DOHH2 (cell line): ENCODE data around the gene MED25.

Source experiments
- H3F3A ChIP-seq: fragments of 200-600 bp; sonication (generic), shearing (Covaris generic); 2 replicates; pipeline ENCODE4 v1.6.0; 2016; ENCODE audit warnings: antibody characterized with exemption, mild to moderate bottlenecking; ENCODE audit not compliant: control insufficient read depth, insufficient read depth
- H3K27ac ChIP-seq: fragments of 200-600 bp; sonication (generic); 2 replicates; pipeline ENCODE4 v1.5.1; 2014; ENCODE audit warnings: low read depth, mild to moderate bottlenecking, low read length, moderate library complexity
- H3K27me3 ChIP-seq: fragments of 200-600 bp; sonication (generic); 2 replicates; pipeline ENCODE4 v1.6.1; 2014; ENCODE audit warnings: mild to moderate bottlenecking, low read length, mixed read lengths; ENCODE audit not compliant: control insufficient read depth
- H3K36me3 ChIP-seq: fragments of 200-600 bp; sonication (generic); 2 replicates; pipeline ENCODE4 v1.6.1; 2014; ENCODE audit warnings: mild to moderate bottlenecking, low read length, moderate library complexity, mixed read lengths; ENCODE audit not compliant: control insufficient read depth
- H3K4me1 ChIP-seq: fragments of 200-600 bp; sonication (generic); 2 replicates; pipeline ENCODE4 v1.6.1; 2014; ENCODE audit warnings: mild to moderate bottlenecking, low read length, mixed read lengths; ENCODE audit not compliant: control insufficient read depth
- H3K4me2 ChIP-seq: fragments of 200-600 bp; sonication (generic); 2 replicates; pipeline ENCODE4 v1.6.0; 2014; ENCODE audit warnings: mild to moderate bottlenecking, low read length, moderate library complexity
- H3K4me3 ChIP-seq: fragments of 200-600 bp; sonication (generic); 2 replicates; pipeline ENCODE4 v1.5.1; 2014; ENCODE audit warnings: mild to moderate bottlenecking, low read length, mixed read lengths
- H3K79me2 ChIP-seq: fragments of 200-600 bp; sonication (generic); 2 replicates; pipeline ENCODE4 v1.6.1; 2014; ENCODE audit warnings: mild to moderate bottlenecking, low read length, mixed read lengths; ENCODE audit not compliant: control insufficient read depth
- H3K9me2 ChIP-seq: fragments of 200-600 bp; sonication (generic); replicated peaks from 2 replicates; pipeline ENCODE4 v1.6.1; 2014; ENCODE audit warnings: mild to moderate bottlenecking, low read length, mixed read lengths; ENCODE audit not compliant: control insufficient read depth
- H3K9me3 ChIP-seq: fragments of 200-600 bp; sonication (generic); 2 replicates; pipeline ENCODE4 v1.6.1; 2014; ENCODE audit warnings: antibody characterized with exemption, low read length, mixed read lengths; ENCODE audit not compliant: control insufficient read depth, insufficient read depth
- H4K20me1 ChIP-seq: fragments of 200-600 bp; sonication (generic); 2 replicates; pipeline ENCODE4 v1.6.0; 2014; ENCODE audit warnings: low read depth, mild to moderate bottlenecking, antibody characterized with exemption, low read length, moderate library complexity; ENCODE audit not compliant: control insufficient read depth, insufficient read depth
- CTCF ChIP-seq: fragments of 200-600 bp; sonication (generic); IDR thresholded peaks from one replicate; pipeline ENCODE4 v1.5.1; 2014; ENCODE audit warnings: antibody characterized with exemption, mild to moderate bottlenecking, low read depth, low read length; ENCODE audit not compliant: poor library complexity, severe bottlenecking
- EZH2phosphoT487 ChIP-seq: fragments of 200-600 bp; sonication (generic); IDR thresholded peaks from 2 replicates; pipeline ENCODE4 v1.6.1; 2017; ENCODE audit warnings: borderline replicate concordance, mild to moderate bottlenecking, antibody characterized with exemption, low read length, moderate library complexity, mixed read lengths

MED25 gene

GRCh38 chr19:49874503-49875157 lies 56.5 kb downstream of the MED25 start:
- no peaks in the 10 kb centered on the region for H4K20me1 ChIP-seq
- H3K4me2 ChIP-seq: peak overlapping the region; percentile 96; the same call in 1 of the 2 replicates
- peaks cover 10% of the 10 kb centered on the region for H3K36me3 ChIP-seq
- H3K4me3 ChIP-seq: no peak overlapping the region
- TF ChIP-seq EZH2phosphoT487 (no peak), CTCF (no peak)
- no peaks in the 10 kb centered on the region for H3K9me3 ChIP-seq
- H3F3A ChIP-seq: no peaks in the 10 kb centered on the region
- H3K27me3 ChIP-seq: no peaks in the 10 kb centered on the region
- H3K4me1 ChIP-seq: peaks cover 33% of the 10 kb centered on the region
- no peaks in the 10 kb centered on the region for H3K9me2 ChIP-seq
- peaks cover 33% of the 10 kb centered on the region for H3K79me2 ChIP-seq
- H3K27ac ChIP-seq: no peak overlapping the region

- Histone ChIP-seq H3K27ac (no peak overlapping the region), H3K4me2 (peak overlapping the region; percentile 96), H3K9me3 (no peaks in the 10 kb centered on the region), H3K36me3 (peaks cover 10% of the 10 kb centered on the region), H3K79me2 (peaks cover 32% of the 10 kb centered on the region), H4K20me1 (no peaks in the 10 kb centered on the region), H3K4me1 (peaks cover 30% of the 10 kb centered on the region), H3K4me3 (peak overlapping the region; percentile 90), H3K9me2 (no peaks in the 10 kb centered on the region), H3K27me3 (no peaks in the 10 kb centered on the region), H3F3A (no peaks in the 10 kb centered on the region)
- TF ChIP-seq EZH2phosphoT487: no peak
- no peak for TF ChIP-seq CTCF
Observed at GRCh38 chr19:49875177-49875576, 57.1 kb downstream of the MED25 start.

- H3K4me2 ChIP-seq: peak overlapping the region; percentile 96
- H3K36me3 ChIP-seq: peaks cover 14% of the 10 kb centered on the region
- TF ChIP-seq CTCF (no peak), EZH2phosphoT487 (no peak)
- peak overlapping the region; percentile 79 for H3K27ac ChIP-seq
- peaks cover 22% of the 10 kb centered on the region for H3K4me1 ChIP-seq
- H4K20me1 ChIP-seq: no peaks in the 10 kb centered on the region
- no peaks in the 10 kb centered on the region for H3F3A ChIP-seq
- H3K27me3 ChIP-seq: no peaks in the 10 kb centered on the region
- H3K79me2 ChIP-seq: peaks cover 24% of the 10 kb centered on the region
- H3K9me3 ChIP-seq: no peaks in the 10 kb centered on the region
- no peaks in the 10 kb centered on the region for H3K9me2 ChIP-seq
- H3K4me3 ChIP-seq: peak overlapping the region; percentile 90
Observed at GRCh38 chr19:49875857-49876421, 57.9 kb downstream of the MED25 start.
